Spinal cord (tissue), 10 donors: ENCODE measurements around the gene DMRTB1. TPM values are rescaled to one million over a fixed set of nuclear protein-coding genes. Genes with fewer than 3 reads are reported as not detected.

Experiments used
- DNase-seq, 6 donors: peaks; one replicate each; pipeline versions ENCODE4 v3.0.0 to v3.0.0-alpha.2; 2013 to 2015; ENCODE audit warnings: low spot score in 6 of 6, low read depth in 4 of 6
- H3K27ac ChIP-seq: one replicate; pipeline ENCODE4 v1.5.1; 2013; ENCODE audit warnings: low read depth, low read length, control low read depth
- H3K27me3 ChIP-seq: one replicate; pipeline ENCODE4 v1.6.1; 2013; ENCODE audit warnings: low read length; ENCODE audit not compliant: control insufficient read depth, insufficient read depth
- H3K36me3 ChIP-seq: one replicate; pipeline ENCODE4 v1.6.1; 2013; ENCODE audit warnings: low read length; ENCODE audit not compliant: control insufficient read depth, insufficient read depth
- H3K4me1 ChIP-seq: one replicate; pipeline ENCODE4 v1.6.1; 2013; ENCODE audit warnings: low read length; ENCODE audit not compliant: control insufficient read depth, insufficient read depth
- H3K4me3 ChIP-seq: one replicate; pipeline ENCODE4 v1.5.1; 2013; ENCODE audit warnings: low read depth, low read length, control low read depth
- H3K9me3 ChIP-seq: one replicate; pipeline ENCODE4 v1.6.1; 2013; ENCODE audit warnings: low read length; ENCODE audit not compliant: control insufficient read depth, insufficient read depth
- WGBS: methylation state at CpG from one replicate; pipeline ENCODE4 v1.1.5; 2013; ENCODE audit warnings: missing lambda C conversion rate; ENCODE audit not compliant: insufficient coverage; 5-methylcytosine and 5-hydroxymethylcytosine counted together
- long read RNA-seq, 4 donors: transcript quantifications; one replicate each; lab custom pipeline, GENCODE V29; 2026
- polyA plus RNA-seq, 2 donors: library from polyadenylated mRNA; unstranded; fragments of 120-200 nt; gene quantifications; one replicate each; pipeline ENCODE4 v1.2.1, GENCODE V29; 2013; ENCODE audit not compliant: insufficient read length in 2 of 2
- total RNA-seq, 2 donors: library from RNA; depleted of rRNA in 1 of 2; stranded (reverse); fragments of 120-200 nt in 1 of 2; fragments of >200 nt in 1 of 2; gene quantifications; one replicate each; pipeline versions ENCODE4 v1.2.3 to v1.2.4, GENCODE V29; 2013 to 2014
- donor health status: healthy.

Gene DMRTB1
- total RNA-seq, result not detected
- polyA plus RNA-seq, result not detected
- long read RNA-seq, donor 1, result 0 reads
- long read RNA-seq, donor 2, result 0 reads
- long read RNA-seq, donor 3, result 0 reads
- long read RNA-seq, donor 4, result 0 reads

DNA sequence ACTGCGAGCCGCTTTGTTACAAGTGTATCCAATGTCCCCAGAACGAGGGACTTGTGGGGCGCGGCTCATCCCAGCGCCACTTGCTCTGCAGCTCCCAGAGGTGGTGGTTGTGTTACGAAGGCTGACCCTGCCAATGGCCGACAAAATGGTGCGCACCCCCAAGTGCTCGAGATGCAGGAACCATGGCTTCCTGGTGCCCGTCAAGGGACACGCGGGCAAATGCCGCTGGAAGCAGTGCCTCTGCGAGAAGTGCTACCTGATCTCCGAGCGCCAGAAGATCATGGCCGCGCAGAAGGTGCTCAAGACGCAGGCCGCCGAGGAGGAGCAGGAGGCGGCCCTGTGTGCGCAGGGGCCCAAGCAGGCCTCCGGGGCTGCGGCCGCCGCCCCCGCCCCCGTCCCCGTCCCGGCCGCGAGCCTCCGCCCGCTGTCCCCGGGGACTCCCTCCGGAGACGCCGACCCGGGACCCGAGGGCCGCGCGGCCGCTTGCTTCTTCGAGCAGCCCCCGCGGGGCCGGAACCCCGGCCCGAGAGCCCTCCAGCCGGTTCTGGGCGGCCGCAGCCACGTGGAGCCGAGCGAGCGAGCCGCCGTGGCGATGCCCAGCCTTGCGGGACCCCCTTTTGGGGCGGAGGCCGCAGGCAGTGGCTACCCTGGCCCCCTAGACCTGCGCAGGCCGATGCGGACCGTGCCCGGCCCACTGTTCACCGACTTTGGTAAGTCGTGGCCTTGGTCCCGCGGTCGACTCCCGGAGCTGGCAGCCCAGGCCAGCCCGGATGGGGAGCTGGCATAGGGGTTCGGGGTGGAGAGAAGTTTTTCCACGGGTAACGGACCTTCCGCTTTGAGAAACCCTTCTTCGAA, at the start of gene DMRTB1:
TSS of gene DMRTB1 (plus strand) at position 79 of the 855 bp plus-strand sequence. CDS start at position 134, 55 bp downstream.
- H3K9me3 ChIP-seq, result no peaks in the 10 kb centered on the region
- no peak within 1 kb of the TSS for H3K4me3 ChIP-seq
- H3K4me1 ChIP-seq, result peaks cover 5% of the 10 kb centered on the region
- H3K27ac ChIP-seq, result no peak within 1 kb of the TSS
- no peak for DNase-seq
- H3K27me3 ChIP-seq, result no peaks in the 10 kb centered on the region
- 95% methylated on average over 82 of the region's 82 CpGs for WGBS
- no peaks in the 10 kb centered on the region for H3K36me3 ChIP-seq

DNA sequence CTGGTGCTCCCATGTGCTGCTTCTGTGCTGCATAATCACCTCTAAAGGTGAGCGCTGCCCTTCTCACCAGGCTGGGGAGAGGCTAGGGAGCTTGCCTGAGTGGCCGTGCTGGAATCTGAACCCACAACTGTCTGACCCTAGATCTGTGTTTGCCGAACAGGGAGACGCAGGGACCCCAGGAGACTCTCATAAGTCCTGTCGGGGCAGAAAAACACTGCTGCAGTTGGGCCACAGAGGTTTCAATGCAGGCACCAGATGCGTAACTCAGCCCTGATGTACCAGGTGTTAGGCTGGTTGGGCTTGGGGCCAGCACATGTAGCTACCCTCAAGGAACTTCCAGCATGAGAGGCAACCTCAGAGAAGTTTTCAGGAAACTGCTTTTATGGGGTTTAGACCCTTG, 49.5 kb upstream of the DMRTB1 start:
- WGBS, result 78% methylated on average over 6 of the region's 6 CpGs
- H3K9me3 ChIP-seq, result no peaks in the 10 kb centered on the region

DNA sequence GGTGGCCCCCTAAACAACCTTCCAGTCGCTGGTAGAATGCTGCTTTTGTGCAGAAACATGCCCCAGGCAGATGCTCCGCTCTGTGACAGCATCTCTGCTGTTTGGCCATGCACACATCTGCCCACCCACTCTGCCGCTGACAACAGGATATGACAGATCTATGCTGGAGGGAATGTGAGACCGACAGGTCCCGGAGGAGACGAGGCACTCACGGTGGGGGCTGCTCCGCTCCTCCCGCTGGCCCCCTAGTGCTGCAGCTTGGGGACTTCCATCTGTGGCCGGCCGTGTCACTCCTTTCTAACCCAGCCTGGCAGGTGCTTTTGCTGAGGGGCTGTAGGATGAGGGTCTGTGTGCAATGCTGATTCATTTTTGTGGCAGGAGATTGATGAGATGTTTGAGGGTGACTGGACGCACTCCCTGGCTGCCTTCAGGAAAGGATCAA, 49.1 kb upstream of the DMRTB1 start:
- no peaks in the 10 kb centered on the region for H3K36me3 ChIP-seq
- WGBS, result 30% methylated on average over 10 of the region's 12 CpGs
- H3K9me3 ChIP-seq, result no peaks in the 10 kb centered on the region
- peak in 1 of 6 donors; percentile 59 for DNase-seq
- no peak overlapping the region for H3K4me3 ChIP-seq
- no peaks in the 10 kb centered on the region for H3K27me3 ChIP-seq
- no peak overlapping the region for H3K27ac ChIP-seq
- H3K4me1 ChIP-seq, result peaks cover 27% of the 10 kb centered on the region

More for the DNA sequence above, 49.5 kb upstream of the DMRTB1 start:
- Histone ChIP-seq H3K27ac (no peak overlapping the region), H3K36me3 (no peaks in the 10 kb centered on the region), H3K27me3 (no peaks in the 10 kb centered on the region), H3K4me1 (peaks cover 27% of the 10 kb centered on the region), H3K4me3 (no peak overlapping the region)
- no peak for DNase-seq

DNA sequence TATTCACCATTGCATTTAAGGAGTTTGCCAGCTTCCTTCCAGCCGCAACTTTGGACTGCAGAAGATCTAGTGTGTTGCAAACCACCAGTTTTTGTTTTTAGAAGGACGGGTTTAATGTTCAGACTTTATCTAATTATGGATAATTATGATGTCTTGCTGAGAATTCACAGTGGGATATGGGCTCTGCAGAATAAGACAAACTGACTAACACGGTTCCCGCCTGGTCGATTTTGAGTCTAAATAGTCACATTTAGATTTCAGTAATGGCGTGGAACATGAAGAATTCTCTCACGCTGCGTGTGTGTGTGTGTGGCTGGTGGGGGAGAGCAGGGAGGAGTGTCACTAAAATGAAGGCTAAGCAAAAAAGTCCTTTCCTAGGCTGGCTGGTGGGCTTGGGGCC, 48.5 kb upstream of the DMRTB1 start:
- peak in 1 of 6 donors; percentile 92 for DNase-seq
- H3K9me3 ChIP-seq, result no peaks in the 10 kb centered on the region
- peaks cover 27% of the 10 kb centered on the region for H3K4me1 ChIP-seq
- no peaks in the 10 kb centered on the region for H3K27me3 ChIP-seq
- H3K4me3 ChIP-seq, result no peak overlapping the region
- no peaks in the 10 kb centered on the region for H3K36me3 ChIP-seq
- WGBS, result 68% methylated on average over 5 of the region's 8 CpGs
- no peak overlapping the region for H3K27ac ChIP-seq

DNA sequence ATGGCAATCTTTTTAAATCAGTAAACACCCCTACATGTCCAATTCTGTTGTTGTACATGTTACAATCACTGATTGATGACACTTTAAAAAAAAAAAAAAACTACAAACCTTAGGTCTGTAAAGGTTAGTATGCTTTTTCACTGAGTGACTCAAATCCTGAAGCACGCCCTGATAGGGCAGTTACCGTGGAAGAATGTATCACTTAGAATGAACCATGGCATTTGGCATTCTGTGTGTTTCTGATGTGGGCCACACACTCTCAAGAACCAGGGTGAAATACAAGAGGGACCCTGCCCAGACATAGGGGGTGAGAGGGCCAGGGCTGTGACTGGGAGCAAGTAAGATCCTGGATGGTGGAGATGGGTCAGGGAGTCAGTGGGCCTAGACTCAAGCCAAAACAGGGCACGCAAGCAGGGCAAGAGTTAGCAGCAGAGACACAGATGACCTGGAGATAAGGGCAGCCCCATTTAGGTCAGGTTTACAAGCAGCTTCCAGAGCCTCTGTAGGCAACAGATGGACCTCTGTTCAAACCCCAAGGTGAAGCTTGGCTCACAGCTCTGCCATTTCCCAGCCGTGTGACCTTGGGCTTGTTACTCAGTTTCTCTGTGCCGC, 47.6 kb upstream of the DMRTB1 start:
- Histone ChIP-seq H3K36me3 (no peaks in the 10 kb centered on the region), H3K27me3 (no peaks in the 10 kb centered on the region), H3K9me3 (no peaks in the 10 kb centered on the region), H3K4me1 (peaks cover 27% of the 10 kb centered on the region), H3K4me3 (no peak overlapping the region), H3K27ac (no peak overlapping the region)
- 76% methylated on average over 2 of the region's 5 CpGs for WGBS
- no peak for DNase-seq

DNA sequence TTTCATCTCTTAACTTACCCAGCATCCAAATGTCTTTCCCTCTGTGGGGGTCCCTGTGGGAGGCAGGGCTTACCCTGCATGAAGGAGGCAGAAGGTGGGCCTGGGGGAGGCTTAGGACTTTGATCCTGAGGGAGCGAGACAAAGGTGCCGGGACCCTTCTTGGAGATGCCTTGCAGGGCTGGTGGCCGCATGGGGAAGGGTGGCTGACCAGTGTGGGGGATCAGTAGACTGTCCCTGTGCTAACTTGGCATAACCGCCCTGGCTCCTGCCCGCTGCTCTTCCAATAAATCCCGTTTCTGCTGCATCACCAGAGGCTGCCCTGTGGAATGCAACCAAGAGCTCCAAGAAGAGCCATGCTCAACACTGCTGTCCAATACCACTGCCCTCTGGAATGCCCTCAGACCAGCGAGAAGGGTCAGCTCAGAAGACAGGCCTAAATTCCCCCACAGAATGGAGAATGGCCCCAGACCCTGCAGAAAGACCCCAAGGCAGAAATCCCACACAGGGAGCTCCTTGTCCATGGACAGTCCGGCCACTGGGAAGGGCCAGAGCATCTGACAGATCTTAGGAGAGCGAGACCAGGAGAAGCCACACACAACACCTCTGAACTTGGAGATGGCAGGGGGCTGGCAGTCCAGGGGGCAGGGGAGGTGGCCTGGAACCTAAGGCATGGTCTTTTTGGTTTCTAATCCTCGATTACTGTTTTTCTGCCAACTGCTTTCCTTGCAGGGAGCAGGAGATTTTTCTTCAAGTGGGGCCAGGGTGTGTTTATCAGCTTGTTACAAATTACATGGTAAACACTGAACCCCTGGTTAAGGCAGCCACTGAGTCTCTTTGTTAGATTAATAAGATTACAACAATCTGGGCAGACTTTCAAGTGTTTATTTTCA, 46.7 kb upstream of the DMRTB1 start:
- Histone ChIP-seq H3K4me1 (peaks cover 35% of the 10 kb centered on the region), H3K36me3 (no peaks in the 10 kb centered on the region), H3K4me3 (no peak overlapping the region), H3K27ac (no peak overlapping the region), H3K27me3 (no peaks in the 10 kb centered on the region), H3K9me3 (no peaks in the 10 kb centered on the region)
- no peak for DNase-seq
- WGBS, result 83% methylated on average over 8 of the region's 10 CpGs

DNA sequence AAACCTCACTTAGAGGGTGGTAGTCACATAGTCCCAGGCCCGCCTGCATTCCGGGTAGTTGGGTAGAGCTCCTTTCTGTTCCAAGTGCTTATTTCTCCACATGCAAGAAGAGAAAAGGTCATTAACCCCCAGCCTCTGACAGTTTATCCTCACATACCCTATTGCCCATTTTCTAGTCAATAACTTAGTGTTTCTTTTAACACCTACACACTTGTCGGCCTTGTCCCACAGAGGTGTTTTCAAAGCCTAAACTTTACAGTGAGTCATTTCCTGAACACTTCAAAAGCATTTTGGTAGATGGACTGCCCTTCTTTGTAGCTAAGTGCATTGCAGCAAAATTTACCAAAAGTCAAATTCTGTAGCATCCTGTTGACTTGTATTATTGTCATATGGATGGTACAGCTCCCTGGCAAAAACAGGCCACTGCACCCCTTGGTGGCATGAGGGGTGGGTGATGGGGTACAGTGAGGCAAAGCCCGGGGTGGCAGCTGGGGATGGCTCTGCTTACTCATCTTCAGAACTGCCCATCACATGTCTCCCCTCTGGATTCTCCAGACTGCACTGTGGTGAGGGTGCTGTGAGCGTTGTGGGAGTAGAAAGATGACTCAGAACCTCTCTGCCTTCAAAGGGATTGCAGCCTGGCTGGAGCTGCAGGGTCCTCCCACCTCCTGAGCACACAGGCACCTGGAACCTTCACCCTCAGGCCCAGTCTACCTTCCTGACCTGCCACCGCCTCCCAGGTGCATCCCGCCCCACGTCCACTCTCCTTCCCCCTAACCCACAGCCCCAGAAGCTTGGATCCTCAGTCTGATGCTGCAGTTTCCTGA, 45.8 kb upstream of the DMRTB1 start:
- 95% methylated on average over 4 of the region's 8 CpGs for WGBS
- Histone ChIP-seq H3K4me3 (no peak overlapping the region), H3K27ac (no peak overlapping the region), H3K36me3 (no peaks in the 10 kb centered on the region), H3K27me3 (no peaks in the 10 kb centered on the region), H3K4me1 (peaks cover 39% of the 10 kb centered on the region), H3K9me3 (no peaks in the 10 kb centered on the region)
- no peak for DNase-seq

DNA sequence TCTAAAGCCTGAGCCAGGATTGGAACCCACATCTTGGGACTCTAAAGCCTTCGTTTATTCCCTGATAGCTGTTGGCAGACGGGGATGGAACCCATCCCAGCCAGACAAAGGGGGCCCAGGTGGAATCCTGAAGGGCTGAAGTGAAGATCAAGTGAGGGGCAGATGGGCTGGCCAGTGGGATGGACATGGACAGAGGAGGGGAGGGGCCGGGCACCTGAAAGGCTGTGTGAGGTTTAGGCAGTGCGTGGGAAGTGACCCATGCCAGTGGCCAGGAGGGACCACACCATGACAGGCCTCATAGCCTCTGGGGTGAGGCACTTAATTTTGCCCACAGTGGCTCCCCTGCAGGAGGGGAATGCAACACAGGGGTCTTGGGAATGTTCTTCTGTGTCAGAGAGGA, 44.6 kb upstream of the DMRTB1 start:
- H3K27me3 ChIP-seq, result no peaks in the 10 kb centered on the region
- H3K9me3 ChIP-seq, result no peaks in the 10 kb centered on the region
- 89% methylated on average over 4 of the region's 4 CpGs for WGBS
- H3K4me1 ChIP-seq, result peaks cover 35% of the 10 kb centered on the region
- no peak overlapping the region for H3K4me3 ChIP-seq
- no peaks in the 10 kb centered on the region for H3K36me3 ChIP-seq
- no peak for DNase-seq
- H3K27ac ChIP-seq, result no peak overlapping the region
